ENCODE data around the gene HIBADH.
"Not testable (repeated sequence)": the region's sequence is repeated elsewhere in the genome, so short reads cannot be mapped to it uniquely, and the experiment has no call there.

DNA sequence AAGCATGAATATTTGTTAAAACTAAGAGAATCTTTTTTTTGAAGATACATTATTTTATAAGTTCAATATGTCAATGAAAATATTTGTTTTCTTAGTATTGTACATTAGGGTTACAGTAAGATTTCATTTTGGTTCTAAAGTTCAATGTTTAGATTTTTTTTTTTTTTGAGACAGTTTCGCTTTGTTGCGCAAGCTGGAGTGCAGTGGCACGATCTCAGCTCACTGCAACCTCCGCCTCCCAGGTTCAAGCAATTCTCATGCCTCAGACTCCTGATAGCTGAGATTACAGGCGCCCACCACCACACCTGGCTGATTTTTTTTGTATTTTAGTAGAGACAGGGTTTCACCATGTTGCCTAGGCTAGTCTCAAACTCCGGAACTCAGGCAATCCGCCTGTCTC is 84.5 kb downstream of the HIBADH start:
- TF ChIP-seq, protein P1, sequence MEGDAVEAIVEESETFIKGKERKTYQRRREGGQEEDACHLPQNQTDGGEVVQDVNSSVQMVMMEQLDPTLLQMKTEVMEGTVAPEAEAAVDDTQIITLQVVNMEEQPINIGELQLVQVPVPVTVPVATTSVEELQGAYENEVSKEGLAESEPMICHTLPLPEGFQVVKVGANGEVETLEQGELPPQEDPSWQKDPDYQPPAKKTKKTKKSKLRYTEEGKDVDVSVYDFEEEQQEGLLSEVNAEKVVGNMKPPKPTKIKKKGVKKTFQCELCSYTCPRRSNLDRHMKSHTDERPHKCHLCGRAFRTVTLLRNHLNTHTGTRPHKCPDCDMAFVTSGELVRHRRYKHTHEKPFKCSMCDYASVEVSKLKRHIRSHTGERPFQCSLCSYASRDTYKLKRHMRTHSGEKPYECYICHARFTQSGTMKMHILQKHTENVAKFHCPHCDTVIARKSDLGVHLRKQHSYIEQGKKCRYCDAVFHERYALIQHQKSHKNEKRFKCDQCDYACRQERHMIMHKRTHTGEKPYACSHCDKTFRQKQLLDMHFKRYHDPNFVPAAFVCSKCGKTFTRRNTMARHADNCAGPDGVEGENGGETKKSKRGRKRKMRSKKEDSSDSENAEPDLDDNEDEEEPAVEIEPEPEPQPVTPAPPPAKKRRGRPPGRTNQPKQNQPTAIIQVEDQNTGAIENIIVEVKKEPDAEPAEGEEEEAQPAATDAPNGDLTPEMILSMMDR (IDR thresholded peaks at IDR 0.05), result not testable (repeated sequence)
- not testable (repeated sequence) for TF ChIP-seq POLR2A (IDR thresholded peaks at IDR 0.05)

Data from thyroid gland (tissue), 4 donors.